ENCODE measurements around the gene MRGPRF. TPM values are rescaled to one million over a fixed set of nuclear protein-coding genes. Genes with fewer than 3 reads are reported as not detected.

MRGPRF gene
- total RNA-seq, 1 experiment from 2014 or later: not detected

- no peaks in the 10 kb centered on the region for H3F3A ChIP-seq (ENCODE audit: low read length, unreplicated experiment)
- no peaks in the 10 kb centered on the region for H3K36me3 ChIP-seq (ENCODE audit: low read depth, low read length)
- H3K79me2 ChIP-seq (ENCODE audit: low read length): no peaks in the 10 kb centered on the region
- no peaks in the 10 kb centered on the region for H3K4me1 ChIP-seq (ENCODE audit: insufficient read depth, low read length)
- CTCF ChIA-PET: interaction anchor here (0.6 kb wide), 1 partner anchor 328 kb away, joined by 6 read pairs; no protein-coding TSS in a partner anchor
- no peak overlapping the region for H2AFZ ChIP-seq (ENCODE audit: low read length)
- TF ChIP-seq CTCF (conservative IDR thresholded peaks at IDR 0.05; ENCODE audit: low read depth, low read length) (no peak), EZH2phosphoT487 (IDR thresholded peaks at IDR 0.05; ENCODE audit: borderline replicate concordance, low read length) (no peak), EZH2 (IDR thresholded peaks at IDR 0.05; ENCODE audit: low read length, unreplicated experiment) (no peak)
- POLR2A ChIA-PET (ENCODE audit: unreplicated experiment): interaction anchor here (0.8 kb wide), 1 partner anchor 168 kb away, joined by 5 read pairs; no protein-coding TSS in a partner anchor
- intact Hi-C loops (cut with micrococcal nuclease): no loop called here
- DNase-seq (no peak), ATAC-seq (no peak)
- no peak overlapping the region for H3K27ac ChIP-seq (ENCODE audit: low read length)
- no peaks in the 10 kb centered on the region for H3K9me2 ChIP-seq (replicated peaks; ENCODE audit: low read length)
- no peaks in the 10 kb centered on the region for H4K20me1 ChIP-seq (ENCODE audit: low read length)
- no TSS peak for BruUV-seq (replicated peaks)
- H3K27me3 ChIP-seq (ENCODE audit: low read length): no peaks in the 10 kb centered on the region
- no peak overlapping the region for H3K4me3 ChIP-seq (ENCODE audit: low read length)
- no peaks in the 10 kb centered on the region for H3K9me3 ChIP-seq (ENCODE audit: low read length)
- H3K4me2 ChIP-seq (ENCODE audit: low read length): no peak overlapping the region
- no peak overlapping the region for H3K9ac ChIP-seq (ENCODE audit: low read length)
Measured at GRCh38 chr11:69017951-69018350, 4.9 kb upstream of the MRGPRF start.

GRCh38 chr11:69014898-69015549 is 2.0 kb upstream of the MRGPRF start:
- no peaks in the 10 kb centered on the region for H4K20me1 ChIP-seq (ENCODE audit: low read length)
- no peak overlapping the region for H3K9ac ChIP-seq (ENCODE audit: low read length)
- H3K4me2 ChIP-seq (ENCODE audit: low read length): no peak overlapping the region
- no peaks in the 10 kb centered on the region for H3K9me3 ChIP-seq (ENCODE audit: low read length)
- POLR2A ChIA-PET (ENCODE audit: unreplicated experiment): no interaction called here
- no peaks in the 10 kb centered on the region for H3K9me2 ChIP-seq (replicated peaks; ENCODE audit: low read length)
- peaks cover 7% of the 10 kb centered on the region; the same call in 1 of the 2 replicates for H3K4me1 ChIP-seq (ENCODE audit: insufficient read depth, low read length)
- no peak overlapping the region for H2AFZ ChIP-seq (ENCODE audit: low read length)
- TF ChIP-seq EZH2 (IDR thresholded peaks at IDR 0.05; ENCODE audit: low read length, unreplicated experiment) (no peak), CTCF (conservative IDR thresholded peaks at IDR 0.05; ENCODE audit: low read depth, low read length) (no peak), EZH2phosphoT487 (IDR thresholded peaks at IDR 0.05; ENCODE audit: borderline replicate concordance, low read length) (no peak)
- no peak for DNase-seq
- no peaks in the 10 kb centered on the region for H3F3A ChIP-seq (ENCODE audit: low read length, unreplicated experiment)
- H3K27ac ChIP-seq (ENCODE audit: low read length): no peak overlapping the region
- no peaks in the 10 kb centered on the region for H3K36me3 ChIP-seq (ENCODE audit: low read depth, low read length)
- no TSS peak for BruUV-seq (replicated peaks)
- intact Hi-C loops (cut with micrococcal nuclease): no loop called here
- no peaks in the 10 kb centered on the region for H3K27me3 ChIP-seq (ENCODE audit: low read length)
- H3K79me2 ChIP-seq (ENCODE audit: low read length): no peaks in the 10 kb centered on the region
- no peak for ATAC-seq
- CTCF ChIA-PET: no interaction called here
- H3K4me3 ChIP-seq (ENCODE audit: low read length): no peak overlapping the region

- H3K9me2 ChIP-seq (replicated peaks; ENCODE audit: low read length): no peaks in the 10 kb centered on the region
- CTCF ChIA-PET: no interaction called here
- H3K27ac ChIP-seq (ENCODE audit: low read length): no peak overlapping the region
- H3K9ac ChIP-seq (ENCODE audit: low read length): no peak overlapping the region
- DNase-seq (no peak), ATAC-seq (no peak)
- peaks cover 14% of the 10 kb centered on the region for H3K4me1 ChIP-seq (ENCODE audit: insufficient read depth, low read length)
- intact Hi-C loops (cut with micrococcal nuclease): no loop called here
- H3K79me2 ChIP-seq (ENCODE audit: low read length): no peaks in the 10 kb centered on the region
- H3K4me3 ChIP-seq (ENCODE audit: low read length): no peak overlapping the region
- BruUV-seq (replicated peaks): no TSS peak
- H3K36me3 ChIP-seq (ENCODE audit: low read depth, low read length): no peaks in the 10 kb centered on the region
- H4K20me1 ChIP-seq (ENCODE audit: low read length): no peaks in the 10 kb centered on the region
- H2AFZ ChIP-seq (ENCODE audit: low read length): no peak overlapping the region
- H3K27me3 ChIP-seq (ENCODE audit: low read length): no peaks in the 10 kb centered on the region
- H3K9me3 ChIP-seq (ENCODE audit: low read length): no peaks in the 10 kb centered on the region
- H3F3A ChIP-seq (ENCODE audit: low read length, unreplicated experiment): no peaks in the 10 kb centered on the region
- no peak overlapping the region for H3K4me2 ChIP-seq (ENCODE audit: low read length)
- no peak for TF ChIP-seq CTCF (conservative IDR thresholded peaks at IDR 0.05; ENCODE audit: low read depth, low read length)
- no peak for TF ChIP-seq EZH2phosphoT487 (IDR thresholded peaks at IDR 0.05; ENCODE audit: borderline replicate concordance, low read length)
- TF ChIP-seq EZH2 (IDR thresholded peaks at IDR 0.05; ENCODE audit: low read length, unreplicated experiment): no peak
- POLR2A ChIA-PET (ENCODE audit: unreplicated experiment): no interaction called here
Measured at GRCh38 chr11:69014084-69014851, 1.2 kb upstream of the MRGPRF start.
